NCI-H345 treated with DMSO at 0.1 percent for 48 hours (cell line): ENCODE results near the gene HNRNPM.
"Not testable (repeated sequence)": the region's sequence is repeated elsewhere in the genome, so short reads cannot be mapped to it uniquely, and the experiment has no call there.

Source experiments
- DNase-seq: peaks from one replicate; lab custom pipeline; 2025; ENCODE audit not compliant: unreplicated experiment; lab: John Stamatoyannopoulos, UW

Gene HNRNPM

GRCh38 chr19:8444677-8445487 lies at the start of gene HNRNPM:
TSS of gene HNRNPM (plus strand) at chr19:8444975. CDS start at chr19:8444999, 24 bp downstream.
- peak; percentile 94 for DNase-seq

GRCh38 chr19:8395621-8396082 lies 49.1 kb upstream of the HNRNPM start:
- DNase-seq: no peak

- no peak for DNase-seq
Measured at GRCh38 chr19:8396185-8396562, 48.6 kb upstream of the HNRNPM start.

- no peak for DNase-seq
Measured at GRCh38 chr19:8396563-8397203, 48.1 kb upstream of the HNRNPM start.

- DNase-seq: no peak
Measured at GRCh38 chr19:8397271-8397670, 47.5 kb upstream of the HNRNPM start.

- no peak for DNase-seq
Measured at GRCh38 chr19:8397746-8398310, 46.9 kb upstream of the HNRNPM start.

GRCh38 chr19:8398311-8398771 lies 46.4 kb upstream of the HNRNPM start:
- no peak for DNase-seq

- no peak for DNase-seq
Measured at GRCh38 chr19:8399681-8400188, 45.0 kb upstream of the HNRNPM start.

GRCh38 chr19:8401981-8402411 lies 42.8 kb upstream of the HNRNPM start:
- no peak for DNase-seq

GRCh38 chr19:8403098-8403819 lies 41.5 kb upstream of the HNRNPM start:
- no peak for DNase-seq

GRCh38 chr19:8403820-8404109 lies 41.0 kb upstream of the HNRNPM start:
- no peak for DNase-seq

- DNase-seq: no peak
Measured at GRCh38 chr19:8404391-8405151, 40.2 kb upstream of the HNRNPM start.

- not testable (repeated sequence) for DNase-seq
Measured at GRCh38 chr19:8410718-8411117, 34.1 kb upstream of the HNRNPM start.

- DNase-seq: peak; percentile 87
Measured at GRCh38 chr19:8412783-8413628, 31.8 kb upstream of the HNRNPM start, which contains the start of gene MARCHF2. TSS of gene MARCHF2 (plus strand) at chr19:8413305. CDS start at chr19:8421841, 8,536 bp downstream.

GRCh38 chr19:8413629-8413995 lies 31.2 kb upstream of the HNRNPM start:
- DNase-seq: no peak

GRCh38 chr19:8416796-8417195 lies 28.0 kb upstream of the HNRNPM start:
- DNase-seq: no peak

- DNase-seq: no peak
Measured at GRCh38 chr19:8421484-8422461, 23.0 kb upstream of the HNRNPM start.

- DNase-seq: no peak
Measured at GRCh38 chr19:8423817-8424223, 21.0 kb upstream of the HNRNPM start.
